Astrocyte (in vitro differentiated cells and primary cell): ENCODE measurements around the gene VOPP1. TPM values are rescaled to one million over a fixed set of nuclear protein-coding genes. Genes with fewer than 3 reads are reported as not detected.

Experiments used
- DNase-seq: peaks from one replicate; pipeline ENCODE4 v3.0.0-alpha.2; 2010; ENCODE audit warnings: low read depth
- FAIRE-seq: peaks from 2 replicates; lab custom pipeline; 2011; peaks lifted over from hg19 to GRCh38; lab: Jason Lieb, UNC
- H2AFZ ChIP-seq: 2 replicates; pipeline ENCODE4 v1.6.0; 2012; ENCODE audit warnings: low read depth, low read length, inconsistent platforms
- H3K27ac ChIP-seq: 2 replicates; pipeline ENCODE4 v1.5.1; 2011; ENCODE audit warnings: low read depth, low read length, inconsistent platforms
- H3K27me3 ChIP-seq: 2 replicates; pipeline ENCODE4 v1.6.0; 2011; ENCODE audit warnings: low read length, inconsistent platforms; ENCODE audit not compliant: insufficient read depth
- H3K36me3 ChIP-seq: 2 replicates; pipeline ENCODE4 v1.5.1; 2011; ENCODE audit warnings: low read length, inconsistent platforms; ENCODE audit not compliant: insufficient read depth
- H3K4me1 ChIP-seq: 2 replicates; pipeline ENCODE4 v1.5.1; 2011; ENCODE audit warnings: low read length, inconsistent platforms; ENCODE audit not compliant: insufficient read depth
- H3K4me2 ChIP-seq: 2 replicates; pipeline ENCODE4 v1.6.0; 2012; ENCODE audit warnings: low read length, inconsistent platforms
- H3K4me3 ChIP-seq: 2 replicates; pipeline ENCODE4 v1.5.1; 2011; ENCODE audit warnings: low read depth, mild to moderate bottlenecking, low read length, inconsistent platforms; ENCODE audit not compliant: insufficient read depth
- H3K79me2 ChIP-seq: 2 replicates; pipeline ENCODE4 v1.6.0; 2012; ENCODE audit warnings: mild to moderate bottlenecking, low read length, inconsistent platforms; ENCODE audit not compliant: insufficient read depth
- H3K9ac ChIP-seq: 2 replicates; pipeline ENCODE4 v1.6.0; 2012; ENCODE audit warnings: mild to moderate bottlenecking, low read length, inconsistent platforms
- H3K9me3 ChIP-seq: 2 replicates; pipeline ENCODE4 v1.5.1; 2012; ENCODE audit warnings: low read depth, mild to moderate bottlenecking, low read length, inconsistent platforms; ENCODE audit not compliant: insufficient read depth
- H4K20me1 ChIP-seq: 2 replicates; pipeline ENCODE4 v1.6.0; 2012; ENCODE audit warnings: low read length, inconsistent platforms; ENCODE audit not compliant: insufficient read depth
- H3K27ac Mint-ChIP-seq: one replicate; pipeline ENCODE4 v1.8.0; 2021; ENCODE audit warnings: mild to moderate bottlenecking, mixed read lengths; ENCODE audit not compliant: unreplicated experiment
- H3K27me3 Mint-ChIP-seq: one replicate; pipeline ENCODE4 v1.8.0; 2021; ENCODE audit warnings: low read depth, mixed read lengths; ENCODE audit not compliant: unreplicated experiment
- H3K36me3 Mint-ChIP-seq: one replicate; pipeline ENCODE4 v1.8.0; 2021; ENCODE audit warnings: low read depth, mixed read lengths; ENCODE audit not compliant: unreplicated experiment
- H3K4me1 Mint-ChIP-seq: one replicate; pipeline ENCODE4 v1.8.0; 2021; ENCODE audit warnings: low read depth, mixed read lengths; ENCODE audit not compliant: unreplicated experiment
- H3K4me3 Mint-ChIP-seq: one replicate; pipeline ENCODE4 v1.8.0; 2021; ENCODE audit warnings: mild to moderate bottlenecking, moderate library complexity, mixed read lengths; ENCODE audit not compliant: unreplicated experiment
- H3K9me3 Mint-ChIP-seq: one replicate; pipeline ENCODE4 v1.8.0; 2021; ENCODE audit warnings: mild to moderate bottlenecking, mixed read lengths; ENCODE audit not compliant: unreplicated experiment
- CTCF ChIP-seq: IDR thresholded peaks from 2 replicates; pipeline ENCODE4 v1.5.1; 2011; ENCODE audit warnings: low read depth, mild to moderate bottlenecking, inconsistent platforms, low read length, moderate library complexity; ENCODE audit not compliant: insufficient read depth
- EZH2 ChIP-seq: IDR thresholded peaks from 2 replicates; pipeline ENCODE4 v1.6.1; 2012; ENCODE audit warnings: mild to moderate bottlenecking, low read length, inconsistent platforms; ENCODE audit not compliant: insufficient read depth
- total RNA-seq: library from RNA; stranded (reverse); gene quantifications from 2 replicates; pipeline ENCODE4 v1.2.1, GENCODE V29; 2021

Gene VOPP1
- total RNA-seq, 1 donor from 2014 or later, result 133 TPM

GRCh38 chr7:55464422-55464821 is 107.9 kb downstream of the VOPP1 start:
- Mint-ChIP-seq H3K27ac (no peak overlapping the region), H3K4me3 (no peak overlapping the region), H3K27me3 (no peaks in the 10 kb centered on the region), H3K36me3 (peaks cover 47% of the 10 kb centered on the region), H3K9me3 (peaks cover 11% of the 10 kb centered on the region), H3K4me1 (peaks cover 5% of the 10 kb centered on the region)
- no peak overlapping the region for H3K4me2 ChIP-seq
- H3K9ac ChIP-seq, result no peak overlapping the region
- no peaks in the 10 kb centered on the region for H3K79me2 ChIP-seq
- FAIRE-seq (no peak), DNase-seq (no peak)
- H3K9me3 ChIP-seq, result no peaks in the 10 kb centered on the region
- H3K36me3 ChIP-seq, result peaks cover 12% of the 10 kb centered on the region
- no peaks in the 10 kb centered on the region for H3K4me1 ChIP-seq
- peaks cover 13% of the 10 kb centered on the region for H4K20me1 ChIP-seq
- H3K27ac ChIP-seq, result no peak overlapping the region
- TF ChIP-seq EZH2 (no peak), CTCF (no peak)
- H3K4me3 ChIP-seq, result no peak overlapping the region
- H3K27me3 ChIP-seq, result no peaks in the 10 kb centered on the region
- H2AFZ ChIP-seq, result no peak overlapping the region

DNA sequence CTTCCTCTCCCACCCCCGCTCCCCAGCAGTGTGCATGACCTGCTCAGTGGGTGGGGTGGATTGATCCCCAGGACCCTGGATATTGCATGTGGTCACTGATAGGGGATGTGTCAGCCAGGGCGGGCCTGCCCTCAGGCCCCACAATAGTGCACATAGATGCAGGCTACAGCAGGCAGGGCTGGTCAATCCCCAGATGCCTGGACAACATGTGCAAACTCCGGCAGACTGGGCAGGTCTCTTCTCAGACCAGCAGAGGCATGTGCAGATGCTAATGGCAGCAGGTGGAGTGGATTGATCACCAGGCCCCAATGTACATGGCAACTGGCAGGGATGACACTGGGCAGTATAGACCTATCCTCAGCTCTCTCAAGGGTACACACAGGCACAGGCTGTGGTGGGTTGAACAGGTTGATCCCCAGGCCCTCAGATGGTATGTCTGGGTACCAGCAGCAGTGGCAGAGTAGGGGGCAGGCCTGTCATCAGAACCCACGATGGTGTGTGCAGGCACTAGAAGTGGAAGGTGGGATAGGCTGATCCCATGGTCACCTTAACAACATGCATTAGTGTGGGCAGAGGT is 108.5 kb downstream of the VOPP1 start:
- H3K36me3 ChIP-seq, result peaks cover 9% of the 10 kb centered on the region
- no peak overlapping the region for H3K4me2 ChIP-seq
- H3K9me3 Mint-ChIP-seq, result peaks cover 11% of the 10 kb centered on the region
- H3K9ac ChIP-seq, result no peak overlapping the region
- no peak overlapping the region for H3K27ac Mint-ChIP-seq
- H3K4me3 ChIP-seq, result no peak overlapping the region
- no peaks in the 10 kb centered on the region for H3K27me3 Mint-ChIP-seq
- peaks cover 50% of the 10 kb centered on the region for H3K36me3 Mint-ChIP-seq
- TF ChIP-seq EZH2, result no peak
- TF ChIP-seq CTCF, result no peak
- no peaks in the 10 kb centered on the region for H3K79me2 ChIP-seq
- H3K4me1 Mint-ChIP-seq, result peaks cover 5% of the 10 kb centered on the region
- no peaks in the 10 kb centered on the region for H3K9me3 ChIP-seq
- H4K20me1 ChIP-seq, result peaks cover 8% of the 10 kb centered on the region
- FAIRE-seq, result no peak
- no peak overlapping the region for H2AFZ ChIP-seq
- H3K27ac ChIP-seq, result no peak overlapping the region
- H3K4me1 ChIP-seq, result no peaks in the 10 kb centered on the region
- no peaks in the 10 kb centered on the region for H3K27me3 ChIP-seq
- no peak for DNase-seq
- no peak overlapping the region for H3K4me3 Mint-ChIP-seq

DNA sequence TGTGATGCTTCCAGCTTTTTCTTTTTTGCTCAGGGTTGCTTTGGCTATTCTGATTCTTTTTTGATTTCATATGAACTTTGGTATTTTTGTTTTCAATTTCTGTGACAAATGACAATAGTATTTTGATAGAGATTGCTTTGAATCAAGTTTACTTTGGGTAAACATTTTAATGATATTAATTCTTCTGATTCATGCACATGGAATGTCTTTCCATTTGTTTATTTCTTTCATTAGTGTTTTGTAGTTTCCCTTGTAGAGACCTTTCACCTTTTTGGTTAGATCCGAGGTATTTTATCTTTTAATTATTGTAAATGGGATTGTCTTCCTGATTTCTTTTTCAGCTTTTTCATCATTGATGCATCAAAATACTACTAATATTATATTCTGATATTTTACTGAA is 114.0 kb downstream of the VOPP1 start:
- no peaks in the 10 kb centered on the region for H3K4me1 ChIP-seq
- H3K79me2 ChIP-seq, result no peaks in the 10 kb centered on the region
- no peak overlapping the region for H2AFZ ChIP-seq
- no peaks in the 10 kb centered on the region for H4K20me1 ChIP-seq
- Mint-ChIP-seq H3K27ac (no peak overlapping the region), H3K36me3 (peaks cover 27% of the 10 kb centered on the region), H3K4me1 (no peaks in the 10 kb centered on the region), H3K4me3 (no peak overlapping the region), H3K9me3 (peaks cover 18% of the 10 kb centered on the region), H3K27me3 (no peaks in the 10 kb centered on the region)
- no peak overlapping the region for H3K4me3 ChIP-seq
- no peaks in the 10 kb centered on the region for H3K27me3 ChIP-seq
- no peaks in the 10 kb centered on the region for H3K36me3 ChIP-seq
- H3K9ac ChIP-seq, result no peak overlapping the region
- DNase-seq (no peak), FAIRE-seq (no peak)
- no peak overlapping the region for H3K27ac ChIP-seq
- no peaks in the 10 kb centered on the region for H3K9me3 ChIP-seq
- no peak overlapping the region for H3K4me2 ChIP-seq
- TF ChIP-seq EZH2, result no peak
- TF ChIP-seq CTCF, result no peak
